Measurements from ENCODE around the gene HES2. TPM values are rescaled to one million over a fixed set of nuclear protein-coding genes. Genes with fewer than 3 reads are reported as not detected.

HES2 gene
- total RNA-seq, 2 donors from 2014 or later, result not detected

GRCh38 chr1:6417961-6418667 lies 1.6 kb downstream of the HES2 start:
- Histone ChIP-seq H3K4me3 (ENCODE audit: low read length) (no peak overlapping the region), H3K9me3 (ENCODE audit: control insufficient read depth, low read length) (no peaks in the 10 kb centered on the region), H3K4me1 (ENCODE audit: control insufficient read depth, insufficient read depth, low read length) (peaks cover 4% of the 10 kb centered on the region), H3K9ac (ENCODE audit: extremely low read depth, low read length, poor library complexity, severe bottlenecking) (no peak overlapping the region), H3K27ac (ENCODE audit: low read depth, low read length) (no peak overlapping the region), H3K36me3 (ENCODE audit: control insufficient read depth, insufficient read depth, low read length) (no peaks in the 10 kb centered on the region), H3K27me3 (ENCODE audit: control insufficient read depth, insufficient read depth, low read length, poor library complexity, severe bottlenecking) (peaks cover 88% of the 10 kb centered on the region)
- no peaks in the 10 kb centered on the region for H3K36me3 Mint-ChIP-seq (ENCODE audit: low read depth)
- DNase-seq, result no peak
- 69 to 83% methylated on average over 6 to 8 of the region's 8 CpGs for WGBS, 2 experiments (ENCODE audit: insufficient coverage in 1 of 2, insufficient read length in 1 of 2)
- H3K9me3 Mint-ChIP-seq, result no peaks in the 10 kb centered on the region
- peaks cover 4% of the 10 kb centered on the region for H3K4me1 Mint-ChIP-seq
- peaks cover 99% of the 10 kb centered on the region for H3K27me3 Mint-ChIP-seq (ENCODE audit: insufficient read depth)
- H3K27ac Mint-ChIP-seq, result no peak overlapping the region
- no peak overlapping the region for H3K4me3 Mint-ChIP-seq
- TF ChIP-seq CTCF (conservative IDR thresholded peaks at IDR 0.05), result no peak

- no peak for TF ChIP-seq CTCF (conservative IDR thresholded peaks at IDR 0.05)
- Mint-ChIP-seq H3K4me1 (peaks cover 4% of the 10 kb centered on the region), H3K36me3 (ENCODE audit: low read depth) (no peaks in the 10 kb centered on the region), H3K27ac (no peak overlapping the region), H3K27me3 (ENCODE audit: insufficient read depth) (peaks cover 95% of the 10 kb centered on the region), H3K9me3 (no peaks in the 10 kb centered on the region), H3K4me3 (no peak overlapping the region)
- Histone ChIP-seq H3K36me3 (ENCODE audit: control insufficient read depth, insufficient read depth, low read length) (no peaks in the 10 kb centered on the region), H3K9me3 (ENCODE audit: control insufficient read depth, low read length) (no peaks in the 10 kb centered on the region), H3K9ac (ENCODE audit: extremely low read depth, low read length, poor library complexity, severe bottlenecking) (no peak overlapping the region), H3K27me3 (ENCODE audit: control insufficient read depth, insufficient read depth, low read length, poor library complexity, severe bottlenecking) (peaks cover 81% of the 10 kb centered on the region), H3K4me3 (ENCODE audit: low read length) (no peak overlapping the region), H3K27ac (ENCODE audit: low read depth, low read length) (no peak overlapping the region), H3K4me1 (ENCODE audit: control insufficient read depth, insufficient read depth, low read length) (peaks cover 4% of the 10 kb centered on the region)
- DNase-seq, result no peak
- 89 to 91% methylated on average over 4 to 5 of the region's 5 CpGs for WGBS, 2 experiments (ENCODE audit: insufficient coverage in 1 of 2, insufficient read length in 1 of 2)
These were observed 2.8 kb downstream of the HES2 start for GRCh38 chr1:6416906-6417305.

- no peak for DNase-seq
- Mint-ChIP-seq H3K9me3 (no peaks in the 10 kb centered on the region), H3K36me3 (ENCODE audit: low read depth) (no peaks in the 10 kb centered on the region), H3K27ac (no peak overlapping the region), H3K4me1 (peaks cover 4% of the 10 kb centered on the region), H3K4me3 (no peak overlapping the region), H3K27me3 (ENCODE audit: insufficient read depth) (peaks cover 92% of the 10 kb centered on the region)
- no peak for TF ChIP-seq CTCF (conservative IDR thresholded peaks at IDR 0.05)
- peaks cover 4% of the 10 kb centered on the region for H3K4me1 ChIP-seq (ENCODE audit: control insufficient read depth, insufficient read depth, low read length)
- H3K9me3 ChIP-seq (ENCODE audit: control insufficient read depth, low read length), result no peaks in the 10 kb centered on the region
- H3K36me3 ChIP-seq (ENCODE audit: control insufficient read depth, insufficient read depth, low read length), result no peaks in the 10 kb centered on the region
- peaks cover 74% of the 10 kb centered on the region for H3K27me3 ChIP-seq (ENCODE audit: control insufficient read depth, insufficient read depth, low read length, poor library complexity, severe bottlenecking)
- WGBS, 2 experiments (ENCODE audit: insufficient coverage in 1 of 2, insufficient read length in 1 of 2), result 81 to 93% methylated on average over 2 to 8 of the region's 8 CpGs
- H3K27ac ChIP-seq (ENCODE audit: low read depth, low read length), result no peak overlapping the region
- H3K4me3 ChIP-seq (ENCODE audit: low read length), result no peak overlapping the region
- no peak overlapping the region for H3K9ac ChIP-seq (ENCODE audit: extremely low read depth, low read length, poor library complexity, severe bottlenecking)
These were observed 3.4 kb downstream of the HES2 start for GRCh38 chr1:6416295-6416656.

Measured in endodermal cell (in vitro differentiated cells).